Lower leg skin (tissue), 4 donors: Measurements from ENCODE around the gene UBE2QL1. TPM values are rescaled to one million over a fixed set of nuclear protein-coding genes. Genes with fewer than 3 reads are reported as not detected.

ENCODE experiments used
- DNase-seq, 2 donors: peaks; one replicate each; pipeline ENCODE4 v3.0.0-alpha.2; 2019; ENCODE audit warnings: low spot score in 2 of 2
- H3K4me3 ChIP-seq: fragments of 200-600 bp; sonication (generic); 2 replicates; pipeline ENCODE4 v1.5.1; 2017; ENCODE audit warnings: mild to moderate bottlenecking, low read depth; ENCODE audit not compliant: poor library complexity, severe bottlenecking
- POLR2A ChIP-seq, 2 donors: fragments of 450-650 bp; IDR thresholded peaks; one replicate each; pipeline ENCODE4 v1.6.1; 2016 to 2017; ENCODE audit warnings: antibody characterized with exemption in 2 of 2, mild to moderate bottlenecking in 1 of 2, moderate library complexity in 1 of 2
- WGBS, 2 donors: methylation state at CpG; one replicate each; pipeline ENCODE4 v1.1.5; 2018; 5-methylcytosine and 5-hydroxymethylcytosine counted together
- intact Hi-C: fragments of 100-400 bp; cut with DNase I; formaldehyde crosslinking; loops from one replicate; pipeline ENCODE4 v1.15.0; 2023; ENCODE audit warnings: low total_unique reads
- total RNA-seq, 4 donors: library from RNA; depleted of rRNA; stranded (reverse); fragments of >200 nt; gene quantifications; one replicate each; pipeline ENCODE4 v1.1.0, GENCODE V29; 2016
- TF ChIP-seq, protein P1 (sequence below), 3 donors: fragments of 450-650 bp; IDR thresholded peaks; one replicate each; pipeline ENCODE4 v1.5.1; 2016; ENCODE audit warnings: antibody characterized with exemption in 3 of 3, mild to moderate bottlenecking in 3 of 3, moderate library complexity in 2 of 3

UBE2QL1 gene
- total RNA-seq, 4 donors from 2014 or later: 0.72 to 3.4 (median 1.3) TPM

DNA sequence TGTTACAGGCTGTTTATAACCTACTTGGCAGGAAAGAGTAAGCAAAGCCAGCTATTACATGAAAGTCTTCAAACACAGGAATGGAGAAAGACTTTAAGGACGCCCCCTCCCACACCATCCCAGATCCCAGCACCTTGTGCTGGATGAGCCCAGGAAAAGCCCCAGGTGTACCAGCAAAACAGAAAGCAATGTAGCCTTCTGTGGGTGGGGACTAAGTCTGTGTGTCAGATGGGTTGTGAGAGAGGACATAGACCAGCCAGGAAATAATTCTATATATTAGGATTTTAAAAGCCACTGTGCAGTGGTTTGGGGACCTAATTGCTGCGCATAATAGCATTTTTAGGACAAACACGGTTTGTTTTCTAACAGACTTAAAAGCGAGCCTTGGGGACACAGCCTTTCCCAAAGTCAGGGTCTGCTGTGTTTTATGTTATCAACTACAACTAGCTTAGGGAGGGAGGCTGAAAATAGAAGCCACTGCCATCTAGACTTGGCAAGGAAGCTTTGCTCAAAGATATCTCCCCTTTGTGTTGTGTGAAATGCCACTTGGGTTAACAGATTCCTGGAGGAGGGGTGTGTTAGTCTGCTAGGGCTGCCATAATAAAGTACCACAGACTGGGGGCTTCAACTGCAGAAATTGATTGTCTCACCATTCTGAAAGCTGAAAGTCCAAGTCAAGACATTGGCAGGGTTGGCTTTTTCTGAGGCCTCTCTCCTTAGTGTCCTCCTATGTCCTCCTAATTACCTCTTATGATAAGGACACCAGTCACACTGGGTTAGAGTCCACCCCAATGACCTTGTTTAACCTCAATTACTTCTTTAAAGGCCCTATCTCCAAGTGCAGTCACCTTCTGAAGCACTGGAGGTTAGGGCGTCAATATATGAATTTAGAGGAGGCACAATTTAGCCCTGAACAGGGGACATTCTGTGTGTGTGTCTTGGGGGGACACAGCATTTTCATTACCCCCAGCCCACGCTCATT lies 17.2 kb upstream of the UBE2QL1 start:
- DNase-seq: no peak
- 87% methylated on average over 6 of the region's 6 CpGs for WGBS, 2 donors
- H3K4me3 ChIP-seq: no peak overlapping the region
- intact Hi-C loops: no loop called here
- TF ChIP-seq, protein P1, sequence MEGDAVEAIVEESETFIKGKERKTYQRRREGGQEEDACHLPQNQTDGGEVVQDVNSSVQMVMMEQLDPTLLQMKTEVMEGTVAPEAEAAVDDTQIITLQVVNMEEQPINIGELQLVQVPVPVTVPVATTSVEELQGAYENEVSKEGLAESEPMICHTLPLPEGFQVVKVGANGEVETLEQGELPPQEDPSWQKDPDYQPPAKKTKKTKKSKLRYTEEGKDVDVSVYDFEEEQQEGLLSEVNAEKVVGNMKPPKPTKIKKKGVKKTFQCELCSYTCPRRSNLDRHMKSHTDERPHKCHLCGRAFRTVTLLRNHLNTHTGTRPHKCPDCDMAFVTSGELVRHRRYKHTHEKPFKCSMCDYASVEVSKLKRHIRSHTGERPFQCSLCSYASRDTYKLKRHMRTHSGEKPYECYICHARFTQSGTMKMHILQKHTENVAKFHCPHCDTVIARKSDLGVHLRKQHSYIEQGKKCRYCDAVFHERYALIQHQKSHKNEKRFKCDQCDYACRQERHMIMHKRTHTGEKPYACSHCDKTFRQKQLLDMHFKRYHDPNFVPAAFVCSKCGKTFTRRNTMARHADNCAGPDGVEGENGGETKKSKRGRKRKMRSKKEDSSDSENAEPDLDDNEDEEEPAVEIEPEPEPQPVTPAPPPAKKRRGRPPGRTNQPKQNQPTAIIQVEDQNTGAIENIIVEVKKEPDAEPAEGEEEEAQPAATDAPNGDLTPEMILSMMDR (IDR thresholded peaks at IDR 0.05): no peak

DNA sequence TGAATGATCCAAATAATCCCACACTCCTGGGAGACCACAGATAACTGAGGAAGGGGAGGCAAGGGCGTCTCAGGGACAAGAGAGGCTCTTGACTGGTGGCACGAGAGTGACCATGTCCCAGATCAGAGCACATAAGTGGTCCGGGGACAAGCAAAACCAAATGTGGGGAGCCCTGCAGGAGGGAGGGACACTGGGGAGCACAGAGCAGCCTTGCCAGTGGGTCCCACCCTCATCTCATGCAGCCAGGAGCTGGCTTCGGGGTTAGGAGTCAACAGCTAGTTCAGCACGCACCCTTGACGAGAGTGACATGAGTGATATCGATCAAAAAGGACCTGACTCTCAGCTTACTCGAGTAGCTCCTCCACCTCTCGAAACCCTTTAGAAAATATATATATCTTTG lies 16.5 kb upstream of the UBE2QL1 start:
- H3K4me3 ChIP-seq: no peak overlapping the region
- WGBS, 2 donors: 64 to 65% methylated on average over 9 of the region's 9 CpGs
- no peak for DNase-seq
- no peak for TF ChIP-seq POLR2A (IDR thresholded peaks at IDR 0.05)
- TF ChIP-seq, protein P1 (IDR thresholded peaks at IDR 0.05): no peak
- intact Hi-C loops: no loop called here

DNA sequence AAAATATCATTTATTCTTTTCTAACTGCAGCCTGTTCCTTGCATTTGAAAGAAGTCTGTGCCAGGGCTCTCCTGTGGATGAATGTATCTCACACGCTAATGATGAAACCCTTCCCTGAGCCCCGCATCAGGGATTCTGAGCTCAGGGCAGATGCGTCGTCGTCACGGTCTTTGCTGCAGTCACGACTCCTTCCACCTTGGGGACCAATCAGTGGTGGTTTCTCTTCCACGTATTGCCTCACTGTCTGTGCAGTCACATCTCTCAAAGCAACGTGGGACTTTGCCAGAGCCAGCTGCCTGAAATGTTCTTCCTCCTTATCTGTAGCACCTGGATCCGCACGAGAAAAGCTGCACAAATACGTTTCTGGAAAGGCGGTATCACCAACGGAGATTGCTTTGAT lies 13.9 kb upstream of the UBE2QL1 start:
- WGBS, 2 donors: 68 to 72% methylated on average over 14 of the region's 14 CpGs
- no peak for TF ChIP-seq POLR2A (IDR thresholded peaks at IDR 0.05)
- TF ChIP-seq, protein P1 (IDR thresholded peaks at IDR 0.05): no peak

DNA sequence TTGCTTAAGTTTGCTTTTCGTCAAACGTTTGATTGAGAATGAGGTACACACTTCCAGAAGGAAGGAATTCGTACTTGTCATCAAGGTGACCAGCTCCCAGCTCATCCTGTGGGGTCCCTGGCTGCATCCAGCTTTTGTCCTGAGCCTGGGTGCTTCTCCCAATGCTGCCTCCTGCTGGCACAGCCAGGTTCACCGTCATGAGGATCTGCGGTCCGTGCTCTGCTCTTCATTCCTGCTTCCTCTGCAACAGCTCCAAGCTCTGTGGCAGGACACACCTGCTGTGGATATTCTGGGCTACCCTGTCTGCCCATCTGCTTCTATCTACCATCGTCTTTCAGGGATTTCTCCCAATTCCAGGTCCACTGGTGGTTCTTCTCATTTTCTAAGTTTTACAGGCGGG lies 13.3 kb upstream of the UBE2QL1 start:
- whole genome bisulfite sequencing, 2 donors: 44 to 54% methylated on average over 8 of the region's 8 CpGs
- DNase-seq: no peak
- H3K4me3 ChIP-seq: no peak overlapping the region
- intact Hi-C loops: no loop called here
- no peak for TF ChIP-seq POLR2A (IDR thresholded peaks at IDR 0.05)
- TF ChIP-seq, protein P1 (IDR thresholded peaks at IDR 0.05): no peak

More for the DNA sequence above, 13.9 kb upstream of the UBE2QL1 start:
- no peak for DNase-seq
- H3K4me3 ChIP-seq: no peak overlapping the region
- intact Hi-C loops: no loop called here

DNA sequence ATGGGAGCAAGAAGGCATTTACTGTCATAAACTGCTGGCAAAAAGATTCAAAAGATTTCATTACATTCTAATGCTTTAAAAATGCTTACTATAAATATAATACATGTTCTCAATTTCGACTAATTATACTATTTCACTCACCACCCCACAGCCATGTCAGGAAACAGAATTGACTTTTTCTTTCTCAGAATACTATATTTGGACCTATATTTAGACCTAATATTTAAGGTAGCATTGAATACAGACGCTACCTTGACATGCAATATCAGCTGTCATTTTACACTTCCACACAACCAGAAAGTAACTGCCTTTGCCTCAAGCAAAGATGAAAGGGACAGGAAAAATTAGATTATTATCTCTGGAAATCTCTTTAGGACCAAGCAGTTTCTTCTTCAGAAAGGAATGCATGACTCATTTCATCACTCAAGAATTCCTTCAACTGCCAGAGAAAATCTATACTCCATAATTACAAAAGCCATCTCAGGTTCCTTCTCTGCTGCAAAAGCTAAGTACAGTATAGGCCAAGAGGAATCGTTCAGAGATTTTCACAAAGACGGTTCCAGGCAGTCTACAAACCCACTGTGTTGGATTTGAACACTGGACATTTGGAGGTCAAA lies 11.8 kb upstream of the UBE2QL1 start:
- intact Hi-C loops: no loop called here
- WGBS, 2 donors: 23 to 44% methylated on average over 4 of the region's 4 CpGs
- H3K4me3 ChIP-seq: no peak overlapping the region
- DNase-seq: no peak
- no peak for TF ChIP-seq POLR2A (IDR thresholded peaks at IDR 0.05)
- TF ChIP-seq, protein P1 (IDR thresholded peaks at IDR 0.05): no peak
